ENCODE results near the gene KCNG1.
A peak's percentile ranks its signal among the peaks of the same experiment; 100 is the strongest.

Gene KCNG1

DNA sequence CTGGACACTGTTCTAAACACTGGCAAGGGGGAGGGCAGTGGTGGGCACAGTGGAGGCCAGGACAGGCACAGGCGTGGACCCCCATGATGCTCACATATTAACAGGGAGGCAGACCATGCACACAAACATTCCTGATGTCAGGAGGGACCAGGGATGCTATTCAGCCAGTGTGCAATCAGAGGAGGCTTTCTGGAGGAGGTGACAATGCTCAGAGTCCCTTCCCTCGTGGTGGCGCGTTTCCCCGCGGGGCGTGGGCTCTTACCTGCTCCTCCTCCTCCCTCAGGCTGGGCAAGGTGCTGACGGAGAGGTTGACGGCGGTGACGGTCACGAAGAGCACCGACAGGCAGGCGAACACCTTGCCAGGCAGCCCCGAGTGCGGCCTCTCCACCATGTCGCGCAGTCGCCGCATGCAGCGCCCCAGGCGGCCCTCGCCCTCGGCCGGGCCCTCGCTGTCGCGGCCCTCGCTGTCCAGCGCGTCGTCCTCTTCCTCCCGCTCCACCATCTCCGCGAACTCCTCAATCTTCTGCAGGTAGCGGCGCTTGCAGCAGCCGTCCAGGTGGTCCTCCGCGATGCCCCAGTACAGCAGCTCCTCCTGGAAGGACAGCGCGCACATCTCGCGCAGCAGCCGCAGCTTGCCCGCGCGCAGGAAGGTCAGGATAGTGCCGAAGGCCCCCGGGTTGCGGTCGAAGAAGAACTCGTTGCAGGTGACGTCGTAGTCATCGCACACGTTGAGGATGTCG, 13.4 kb downstream of the KCNG1 start:
- ATAC-seq (no peak), DNase-seq (ENCODE audit: low spot score in 2 of 2) (no peak)
- Mint-ChIP-seq H3K4me1 (no peaks in the 10 kb centered on the region), H3K4me3 (no peak overlapping the region), H3K36me3 (no peaks in the 10 kb centered on the region), H3K9me3 (no peaks in the 10 kb centered on the region), H3K27ac (no peak overlapping the region)

DNA sequence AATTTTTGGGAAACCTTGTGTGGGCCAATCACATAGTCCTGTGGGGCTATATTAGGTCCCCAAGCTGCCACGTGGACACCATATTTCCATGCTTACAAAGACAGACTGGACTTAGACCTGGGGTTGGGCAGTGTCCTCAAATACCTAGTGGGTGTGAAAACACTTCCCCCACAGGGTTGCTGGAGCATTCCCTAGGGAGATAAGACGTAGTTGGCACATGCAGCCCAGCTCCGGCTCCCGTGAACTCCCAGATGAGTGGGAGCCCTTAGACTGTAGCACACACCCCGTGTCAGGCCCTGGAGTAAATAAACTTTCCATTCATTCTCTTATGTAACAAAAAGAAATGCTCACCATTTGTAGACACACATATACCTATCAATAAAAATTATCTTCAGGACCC, 14.2 kb downstream of the KCNG1 start:
- DNase-seq (ENCODE audit: low spot score in 2 of 2) (no peak), ATAC-seq (no peak)
- Mint-ChIP-seq H3K36me3 (no peaks in the 10 kb centered on the region), H3K4me3 (no peak overlapping the region), H3K9me3 (no peaks in the 10 kb centered on the region), H3K4me1 (no peaks in the 10 kb centered on the region), H3K27ac (no peak overlapping the region)

DNA sequence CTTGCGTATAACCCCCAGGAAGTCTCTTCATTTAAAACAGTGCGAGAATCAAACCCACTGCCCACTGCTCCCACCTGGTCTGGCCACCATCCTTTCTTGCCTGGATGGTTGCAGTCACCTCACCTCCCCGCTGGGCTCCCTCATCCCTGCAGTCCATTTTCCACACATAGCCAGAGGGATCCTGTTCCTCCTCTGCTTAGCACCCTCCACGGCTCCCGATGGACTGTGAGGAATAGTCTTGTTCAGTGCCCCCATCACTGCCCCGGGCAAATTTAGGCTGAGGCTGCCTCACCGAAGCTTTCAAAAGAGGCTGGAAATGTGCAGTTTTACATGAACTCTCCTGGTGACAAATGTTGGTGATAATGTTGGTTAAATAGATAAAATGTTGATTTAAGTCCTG, 17.7 kb downstream of the KCNG1 start:
- DNase-seq (ENCODE audit: low spot score in 2 of 2) (no peak), ATAC-seq (no peak)
- H3K4me1 Mint-ChIP-seq, result no peaks in the 10 kb centered on the region
- H3K36me3 Mint-ChIP-seq, result no peaks in the 10 kb centered on the region
- no peak overlapping the region for H3K27ac Mint-ChIP-seq
- no peaks in the 10 kb centered on the region for H3K9me3 Mint-ChIP-seq
- no peak overlapping the region for H3K4me3 Mint-ChIP-seq

DNA sequence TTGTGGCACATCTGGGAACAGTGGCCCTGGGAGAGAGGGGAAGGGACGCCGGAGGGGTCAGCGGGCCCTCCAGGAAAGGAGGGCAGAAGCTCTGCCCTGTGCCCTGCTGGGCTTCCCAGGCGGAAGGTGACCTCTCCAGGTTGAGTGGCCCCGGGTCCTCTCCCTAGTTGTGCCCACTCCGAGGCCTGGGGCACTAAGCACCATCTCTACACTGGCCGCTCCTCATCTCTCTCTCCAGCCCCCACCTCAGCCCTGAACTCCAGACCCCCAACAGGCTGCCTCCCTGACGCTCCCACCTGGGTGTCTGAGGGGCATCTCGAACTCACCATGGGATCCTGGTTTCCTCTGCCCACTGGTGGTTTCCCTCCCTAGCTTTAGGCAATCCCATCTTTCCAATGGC, 18.1 kb downstream of the KCNG1 start:
- no peak for DNase-seq (ENCODE audit: low spot score in 2 of 2)
- no peaks in the 10 kb centered on the region for H3K9me3 Mint-ChIP-seq
- H3K4me3 Mint-ChIP-seq, result no peak overlapping the region
- H3K27ac Mint-ChIP-seq, result no peak overlapping the region
- no peak for ATAC-seq
- no peaks in the 10 kb centered on the region for H3K4me1 Mint-ChIP-seq
- no peaks in the 10 kb centered on the region for H3K36me3 Mint-ChIP-seq

DNA sequence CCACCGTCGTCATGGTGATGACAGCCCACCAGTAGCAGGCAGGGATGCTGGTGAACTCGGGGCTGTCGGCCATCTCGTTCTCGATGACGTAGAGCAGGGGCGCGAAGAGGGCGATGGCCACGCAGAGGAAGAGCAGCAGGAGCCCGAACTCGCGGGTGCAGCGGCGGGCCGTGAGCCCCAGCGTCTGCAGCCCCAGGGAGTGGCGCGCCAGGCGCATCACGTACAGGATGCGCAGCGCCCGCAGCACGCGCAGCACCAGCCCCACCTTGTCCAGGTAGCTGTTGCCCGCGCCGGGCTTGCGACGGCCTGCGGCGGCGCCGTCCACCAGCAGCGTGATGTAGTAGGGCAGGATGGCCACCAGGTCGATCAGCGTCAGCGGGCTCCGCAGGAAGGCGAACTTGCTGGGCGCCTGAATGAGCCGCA, 18.6 kb downstream of the KCNG1 start:
- H3K27ac Mint-ChIP-seq, result no peak overlapping the region

DNA sequence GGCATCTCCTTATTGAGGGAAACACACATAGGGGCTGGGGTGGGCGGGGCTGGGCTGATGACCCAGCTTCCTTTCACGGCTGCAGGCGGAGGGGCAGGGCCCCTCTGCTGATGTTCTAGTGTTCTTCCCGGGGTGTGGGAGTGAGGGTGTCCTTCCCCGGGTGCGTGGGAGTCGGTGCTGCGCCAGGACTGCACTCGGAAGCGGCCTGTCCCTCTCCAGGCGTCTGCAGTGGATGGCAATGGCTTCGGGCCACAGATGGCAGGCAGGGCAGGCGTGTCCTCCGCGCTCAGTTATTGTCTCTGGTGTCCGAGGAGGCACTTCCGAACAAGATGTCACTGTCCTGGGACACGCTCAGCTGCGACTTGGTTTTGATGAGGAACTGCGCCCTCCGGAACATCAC, 19.2 kb downstream of the KCNG1 start:
- Mint-ChIP-seq H3K36me3 (no peaks in the 10 kb centered on the region), H3K27ac (no peak overlapping the region), H3K4me1 (no peaks in the 10 kb centered on the region), H3K9me3 (no peaks in the 10 kb centered on the region), H3K4me3 (no peak overlapping the region)
- ATAC-seq (no peak), DNase-seq (ENCODE audit: low spot score in 2 of 2) (no peak)

More for the DNA sequence above, 18.6 kb downstream of the KCNG1 start:
- H3K9me3 Mint-ChIP-seq, result no peaks in the 10 kb centered on the region
- no peaks in the 10 kb centered on the region for H3K4me1 Mint-ChIP-seq
- ATAC-seq (no peak), DNase-seq (ENCODE audit: low spot score in 2 of 2) (no peak)
- no peak overlapping the region for H3K4me3 Mint-ChIP-seq
- no peaks in the 10 kb centered on the region for H3K36me3 Mint-ChIP-seq

DNA sequence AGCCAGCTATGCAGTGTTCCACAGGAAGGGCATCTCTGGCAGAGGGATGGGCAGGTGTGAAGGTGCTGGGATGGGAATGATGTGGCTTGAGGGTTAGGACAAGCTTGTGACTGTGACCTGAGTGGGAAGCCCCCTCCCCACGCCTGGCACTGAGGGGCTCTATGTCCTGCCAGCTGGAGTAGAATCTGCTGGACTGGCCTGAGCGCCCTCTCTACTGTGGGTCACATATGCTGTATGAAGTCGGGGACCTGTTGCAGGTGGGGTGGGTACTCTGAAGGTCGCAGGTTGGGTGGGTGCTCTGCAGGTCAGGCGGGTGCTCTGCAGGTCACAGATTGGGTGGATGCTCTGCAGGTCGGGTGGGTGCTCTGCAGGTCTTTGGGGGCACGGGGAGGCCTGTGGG, 20.3 kb downstream of the KCNG1 start:
- DNase-seq (ENCODE audit: low spot score in 2 of 2) (no peak), ATAC-seq (no peak)
- Mint-ChIP-seq H3K36me3 (no peaks in the 10 kb centered on the region), H3K9me3 (no peaks in the 10 kb centered on the region), H3K4me1 (no peaks in the 10 kb centered on the region), H3K4me3 (no peak overlapping the region), H3K27ac (no peak overlapping the region)

DNA sequence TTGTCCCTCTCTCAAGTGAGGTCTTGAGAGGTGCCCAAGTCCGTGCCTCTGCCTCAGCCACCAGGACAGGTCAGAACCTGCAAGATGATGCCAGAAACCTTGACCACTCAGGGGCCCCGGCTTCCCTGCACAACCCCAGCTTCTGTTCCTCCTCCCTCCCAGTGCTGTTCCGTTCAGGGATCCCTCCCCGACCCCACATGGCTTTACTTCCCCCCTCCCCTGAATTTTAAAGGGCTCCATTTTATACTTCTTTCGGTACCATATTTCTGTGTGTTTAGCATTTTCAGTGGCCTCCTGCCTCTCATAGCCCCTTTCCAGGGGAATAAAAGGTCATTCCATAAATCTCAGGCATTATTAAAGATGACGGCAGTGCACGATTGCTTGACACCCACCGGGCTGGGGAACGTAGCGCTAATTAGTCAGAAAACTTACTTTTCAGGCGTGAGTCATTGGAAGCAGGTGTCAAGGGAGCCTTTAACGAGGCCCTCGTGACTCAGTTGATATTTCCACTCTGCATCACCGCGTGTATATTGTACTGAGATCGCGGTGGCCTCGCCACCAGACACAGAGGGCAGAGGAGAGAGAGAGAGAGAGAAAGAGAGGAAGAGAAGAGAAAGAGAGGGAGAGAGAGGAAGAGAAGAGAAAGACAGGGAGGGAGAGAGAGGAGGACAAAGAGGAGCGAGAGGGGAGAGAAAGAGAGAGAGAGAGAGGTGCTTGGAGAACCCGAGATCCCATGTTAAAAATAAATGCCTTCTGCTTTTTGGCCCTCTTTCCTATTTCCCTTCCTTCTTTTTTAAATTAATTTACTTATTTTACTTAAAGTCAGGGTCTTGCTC, 21.3 kb downstream of the KCNG1 start:
- no peak overlapping the region for H3K27ac Mint-ChIP-seq
- H3K4me3 Mint-ChIP-seq, result no peak overlapping the region
- H3K4me1 Mint-ChIP-seq, result no peaks in the 10 kb centered on the region

DNA sequence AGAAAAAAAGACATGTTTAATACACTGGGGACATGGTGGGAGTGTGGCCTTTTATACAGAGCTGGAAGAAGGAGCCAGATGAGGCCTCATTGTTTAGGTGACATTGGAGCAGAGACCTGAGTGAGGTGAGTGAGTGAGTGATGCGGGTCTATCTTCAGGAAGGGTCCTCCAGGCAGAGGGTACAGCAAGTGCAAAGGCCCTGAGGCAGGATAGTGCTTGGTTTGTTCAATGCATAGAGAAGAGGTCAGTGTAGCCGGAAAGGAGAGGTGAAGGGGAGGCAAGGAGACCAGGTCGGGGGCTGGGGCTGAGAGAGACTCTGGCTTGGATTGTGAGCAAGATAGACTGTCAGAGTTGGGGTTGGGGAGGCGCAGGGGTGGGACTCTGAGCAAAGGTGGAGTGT, 23.6 kb downstream of the KCNG1 start:
- DNase-seq (ENCODE audit: low spot score in 2 of 2), result no peak
- Mint-ChIP-seq H3K4me3 (no peak overlapping the region), H3K4me1 (no peaks in the 10 kb centered on the region), H3K9me3 (no peaks in the 10 kb centered on the region), H3K27ac (no peak overlapping the region), H3K36me3 (no peaks in the 10 kb centered on the region)
- no peak for ATAC-seq

More for the DNA sequence above, 21.3 kb downstream of the KCNG1 start:
- ATAC-seq (peak; percentile 51), DNase-seq (ENCODE audit: low spot score in 2 of 2) (no peak)
- no peaks in the 10 kb centered on the region for H3K9me3 Mint-ChIP-seq
- no peaks in the 10 kb centered on the region for H3K36me3 Mint-ChIP-seq

DNA sequence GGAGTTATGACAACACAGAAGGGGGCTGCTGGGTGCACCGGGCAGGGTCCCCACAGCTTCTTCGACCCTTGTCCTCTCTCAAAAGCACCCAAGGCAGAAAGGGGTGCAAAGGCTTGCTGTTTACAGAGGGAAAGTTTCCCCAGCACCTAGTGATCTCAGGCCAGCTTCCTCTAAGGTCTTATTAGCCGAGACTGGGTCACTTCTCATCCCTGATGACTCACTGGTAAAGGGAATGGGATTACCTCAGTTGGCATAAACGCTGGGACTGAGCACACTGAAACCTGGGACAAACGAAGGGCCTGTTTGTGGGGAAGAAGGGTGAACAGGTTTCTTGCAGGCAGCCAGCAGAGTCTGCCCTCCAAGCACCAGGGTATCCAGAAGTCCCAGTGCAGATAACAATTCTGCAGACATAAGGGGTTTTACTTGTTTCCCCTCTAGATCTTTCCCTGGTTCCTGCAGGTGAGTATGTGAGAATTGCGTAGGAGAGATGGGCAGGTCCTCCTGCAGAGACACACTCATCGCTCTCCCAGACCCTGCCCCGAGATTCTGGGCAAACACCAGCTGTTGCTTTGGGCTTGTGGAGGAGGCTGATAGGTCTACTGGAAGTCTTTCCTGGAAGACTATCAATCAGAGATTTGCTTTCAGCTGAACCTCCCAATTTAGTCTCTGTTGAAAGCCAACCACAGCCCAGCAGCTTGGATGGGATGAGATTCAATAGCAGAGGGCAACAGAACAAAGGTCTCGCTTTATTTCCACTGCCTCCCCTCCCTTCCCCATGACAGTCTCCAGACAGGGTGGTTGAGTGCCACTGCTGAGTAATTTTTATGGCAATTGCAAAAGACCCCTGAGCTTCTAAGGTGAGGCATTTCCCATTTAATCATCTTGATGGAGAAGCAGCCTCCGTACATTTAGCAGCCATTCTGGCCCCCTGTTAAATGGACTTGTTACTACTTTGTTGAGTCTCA, 25.7 kb downstream of the KCNG1 start:
- Mint-ChIP-seq H3K36me3 (no peaks in the 10 kb centered on the region), H3K9me3 (no peaks in the 10 kb centered on the region), H3K4me3 (no peak overlapping the region), H3K4me1 (no peaks in the 10 kb centered on the region), H3K27ac (no peak overlapping the region)
- DNase-seq (ENCODE audit: low spot score in 2 of 2) (no peak), ATAC-seq (no peak)

DNA sequence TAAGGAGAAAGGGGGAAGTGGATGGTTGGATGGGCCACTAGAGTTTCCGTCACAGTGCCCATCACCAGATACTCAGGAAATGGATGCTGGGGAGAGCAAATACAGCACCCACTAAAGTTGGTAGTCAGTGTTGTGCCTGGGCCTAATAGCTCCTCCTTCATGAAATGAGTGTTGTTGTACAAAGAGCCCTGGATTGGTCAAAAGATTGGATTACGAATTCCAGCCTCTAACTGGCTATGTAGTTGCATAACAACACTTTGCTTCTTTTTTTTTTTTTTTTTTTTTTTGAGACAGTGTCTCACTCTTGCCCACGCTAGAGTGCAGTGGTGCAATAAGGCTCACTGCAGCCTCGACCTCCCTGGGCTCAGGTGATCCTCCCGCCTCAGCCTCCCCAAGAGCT, 27.4 kb downstream of the KCNG1 start:
- H3K4me3 Mint-ChIP-seq, result no peak overlapping the region
- ATAC-seq, result no peak
- H3K9me3 Mint-ChIP-seq, result no peaks in the 10 kb centered on the region
- H3K27ac Mint-ChIP-seq, result no peak overlapping the region
- H3K4me1 Mint-ChIP-seq, result no peaks in the 10 kb centered on the region
- H3K36me3 Mint-ChIP-seq, result no peaks in the 10 kb centered on the region
- no peak for DNase-seq (ENCODE audit: low spot score in 2 of 2)

DNA sequence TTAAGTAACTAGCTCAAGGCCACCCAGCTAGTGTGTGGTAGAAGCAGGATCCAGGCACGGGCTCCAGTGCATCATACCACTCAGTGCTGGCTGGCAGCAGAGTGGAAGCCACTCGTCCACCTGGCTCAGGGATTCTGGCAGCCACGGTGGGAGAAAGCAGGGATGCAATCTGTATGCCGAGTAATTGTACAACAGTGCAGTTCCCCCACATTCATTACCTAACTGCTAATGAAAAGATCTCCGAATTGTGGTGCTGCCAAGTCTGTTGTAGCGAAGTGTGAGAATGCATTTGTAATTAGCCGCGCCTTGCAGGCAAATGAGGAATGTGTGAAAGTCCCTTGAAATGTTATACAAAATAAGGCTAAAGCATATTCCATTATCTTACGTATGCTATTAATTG, 29.0 kb downstream of the KCNG1 start:
- ATAC-seq (no peak), DNase-seq (ENCODE audit: low spot score in 2 of 2) (no peak)
- Mint-ChIP-seq H3K4me3 (no peak overlapping the region), H3K4me1 (no peaks in the 10 kb centered on the region), H3K36me3 (no peaks in the 10 kb centered on the region), H3K27ac (no peak overlapping the region), H3K9me3 (no peaks in the 10 kb centered on the region)

DNA sequence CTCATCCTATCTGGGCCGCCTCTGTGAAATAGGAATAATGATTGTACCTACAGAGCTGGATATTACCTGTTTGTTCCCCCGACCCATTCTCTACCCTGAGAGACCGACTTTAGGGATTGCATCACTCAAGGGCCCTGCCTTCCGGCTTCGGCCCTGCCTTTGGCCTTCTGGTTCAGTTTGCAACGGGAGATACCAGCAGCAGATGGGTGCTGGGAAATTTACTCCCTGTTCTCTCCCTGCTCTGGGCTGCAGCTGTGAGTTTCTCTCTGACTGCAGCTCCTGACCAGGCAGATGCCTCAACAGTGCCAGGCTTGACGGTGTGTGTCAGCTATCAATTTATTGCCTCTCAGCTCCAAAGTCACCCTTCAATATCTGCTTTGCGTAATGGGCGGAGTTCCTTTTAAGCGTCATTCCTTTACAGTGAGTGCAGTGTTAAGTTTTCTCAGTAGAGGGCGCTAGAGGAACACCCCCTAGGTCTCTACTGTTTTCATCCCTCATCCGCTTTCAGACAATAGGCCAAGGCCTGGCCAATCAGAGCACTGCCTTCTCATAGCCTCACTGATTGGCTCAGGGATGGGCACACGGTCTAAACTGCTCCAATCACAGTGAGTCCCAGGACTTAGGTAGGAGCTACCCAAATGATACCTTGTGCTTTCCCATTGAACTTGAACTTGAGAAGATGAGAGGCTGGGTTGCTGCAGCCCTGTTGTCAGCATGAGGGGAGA, 30.0 kb downstream of the KCNG1 start:
- no peaks in the 10 kb centered on the region for H3K9me3 Mint-ChIP-seq
- H3K27ac Mint-ChIP-seq, result no peak overlapping the region
- H3K4me1 Mint-ChIP-seq, result no peaks in the 10 kb centered on the region
- DNase-seq (ENCODE audit: low spot score in 2 of 2) (peak; percentile 40 to 65), ATAC-seq (peak; percentile 94)
- no peak overlapping the region for H3K4me3 Mint-ChIP-seq
- H3K36me3 Mint-ChIP-seq, result no peaks in the 10 kb centered on the region

DNA sequence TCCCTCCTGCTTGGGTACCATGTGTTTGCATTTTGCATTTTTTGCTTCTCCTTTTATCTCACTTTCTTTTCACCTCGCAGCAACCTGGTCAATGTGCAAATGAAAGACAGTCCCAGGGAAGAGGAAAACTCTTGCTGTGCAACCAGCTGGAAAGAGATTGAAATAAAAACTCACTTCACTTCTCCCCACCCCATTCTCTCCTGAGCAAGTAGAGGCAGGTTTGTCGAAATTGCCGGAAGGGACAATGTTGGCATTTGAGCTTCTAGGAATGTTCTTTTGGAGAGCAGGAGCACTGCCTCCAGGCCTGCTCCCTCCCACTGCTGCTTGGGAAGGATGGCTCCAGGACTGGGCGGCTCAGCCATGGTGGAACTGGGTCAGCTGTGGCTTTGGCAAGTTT, 30.6 kb downstream of the KCNG1 start:
- H3K9me3 Mint-ChIP-seq, result no peaks in the 10 kb centered on the region
- no peaks in the 10 kb centered on the region for H3K36me3 Mint-ChIP-seq
- no peaks in the 10 kb centered on the region for H3K4me1 Mint-ChIP-seq
- no peak overlapping the region for H3K27ac Mint-ChIP-seq
- no peak for ATAC-seq
- DNase-seq (ENCODE audit: low spot score in 2 of 2), result no peak
- H3K4me3 Mint-ChIP-seq, result no peak overlapping the region

DNA sequence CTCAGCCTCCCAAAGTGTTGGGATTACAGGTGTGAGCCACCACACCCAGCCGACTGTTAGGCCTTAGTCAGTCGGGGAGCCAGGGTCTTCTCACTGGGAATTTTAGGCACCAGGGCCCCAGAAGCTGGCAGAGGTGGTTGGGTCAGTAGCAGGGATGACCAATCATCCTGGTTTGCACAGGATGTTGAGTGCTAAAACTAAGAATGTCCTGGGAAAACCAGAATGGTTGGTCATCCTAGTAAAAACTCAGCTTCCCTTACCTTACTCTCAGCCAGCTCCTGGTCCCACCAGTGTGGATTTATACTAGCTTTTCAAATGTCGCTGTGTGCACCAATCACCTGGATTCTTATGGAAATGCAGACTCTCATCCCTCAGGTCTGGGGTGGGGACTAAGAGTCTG, 31.8 kb downstream of the KCNG1 start:
- no peak overlapping the region for H3K4me3 Mint-ChIP-seq
- H3K27ac Mint-ChIP-seq, result no peak overlapping the region
- no peak for DNase-seq (ENCODE audit: low spot score in 2 of 2)
- no peaks in the 10 kb centered on the region for H3K36me3 Mint-ChIP-seq
- H3K9me3 Mint-ChIP-seq, result no peaks in the 10 kb centered on the region
- no peak for ATAC-seq
- no peaks in the 10 kb centered on the region for H3K4me1 Mint-ChIP-seq
